H1 (cell line): ENCODE results near the gene NLRC3. TPM values are rescaled to one million over a fixed set of nuclear protein-coding genes. Genes with fewer than 3 reads are reported as not detected.
A peak's percentile ranks its signal among the peaks of the same experiment; 100 is the strongest.

Experiments used
- CTCF ChIA-PET: fragments of 300-600 bp; sonication (Branson Sonifier 250); formaldehyde crosslinking; loops from one replicate; lab custom pipeline; 2021; ENCODE audit not compliant: partially characterized antibody; lab: Charles Lee
- POLR2A ChIA-PET: fragments of 300-600 bp; sonication (Branson Sonifier 250); formaldehyde crosslinking; loops from one replicate; lab custom pipeline; 2021; ENCODE audit warnings: inconsistent platforms; ENCODE audit not compliant: partially characterized antibody; lab: Charles Lee
- DNase-seq, 2 experiments: peaks; one replicate each; pipeline versions ENCODE4 v3.0.0 to v3.0.0-alpha.2; 2010 to 2022; ENCODE audit warnings: low spot score in 2 of 2, low read depth in 1 of 2, mixed read lengths in 1 of 2
- FAIRE-seq: peaks from 2 replicates; lab custom pipeline; 2011; peaks lifted over from hg19 to GRCh38; lab: Jason Lieb, UNC
- H2AFZ ChIP-seq: 2 replicates; pipeline ENCODE4 v1.8.1; 2012; ENCODE audit warnings: low read length, inconsistent platforms
- H2AK5ac ChIP-seq: 2 replicates; pipeline ENCODE4 v1.6.1; 2013; ENCODE audit warnings: low read depth, low read length
- H2BK120ac ChIP-seq: replicated peaks from 2 replicates; pipeline ENCODE3; 2013; ENCODE audit warnings: low read depth, low read length, inconsistent platforms
- H2BK12ac ChIP-seq: 2 replicates; pipeline ENCODE4 v1.6.1; 2013; ENCODE audit warnings: low read depth, low read length
- H2BK15ac ChIP-seq: 2 replicates; pipeline ENCODE4 v1.6.1; 2013; ENCODE audit warnings: low read length
- H2BK20ac ChIP-seq: 2 replicates; pipeline ENCODE4 v1.6.1; 2013; ENCODE audit warnings: low read length
- H2BK5ac ChIP-seq: 2 replicates; pipeline ENCODE4 v1.6.1; 2013; ENCODE audit warnings: low read depth, low read length
- H3K14ac ChIP-seq: 2 replicates; pipeline ENCODE4 v1.6.1; 2013; ENCODE audit warnings: inconsistent platforms; ENCODE audit not compliant: insufficient read length
- H3K18ac ChIP-seq: 2 replicates; pipeline ENCODE4 v1.6.1; 2013; ENCODE audit warnings: low read length; ENCODE audit errors: extremely low read depth
- H3K23ac ChIP-seq: 2 replicates; pipeline ENCODE4 v1.6.1; 2013; ENCODE audit warnings: inconsistent platforms; ENCODE audit not compliant: insufficient read length
- H3K23me2 ChIP-seq: 2 replicates; pipeline ENCODE4 v1.6.1; 2013; ENCODE audit warnings: low read depth, low read length
- H3K27ac ChIP-seq: 2 replicates; pipeline ENCODE4 v1.6.1; 2011; ENCODE audit warnings: low read depth, low read length, inconsistent platforms
- H3K27me3 ChIP-seq, 4 experiments: replicated peaks in 1 of 4; 1 replicate in 1 of 4; 2 replicates in 3 of 4; pipeline versions ENCODE4 v1.6.1 to v1.8.1; 2011 to 2013; ENCODE audit warnings: low read length in 3 of 4, mild to moderate bottlenecking in 3 of 4, inconsistent platforms in 2 of 4, mixed read lengths in 2 of 4, moderate library complexity in 1 of 4; ENCODE audit not compliant: control insufficient read depth in 3 of 4, insufficient read depth in 3 of 4; ENCODE audit errors: extremely low read depth in 1 of 4
- H3K36me3 ChIP-seq, 4 experiments: 2 replicates each; pipeline versions ENCODE4 v1.6.1 to v1.8.1; 2011 to 2013; ENCODE audit warnings: mild to moderate bottlenecking in 4 of 4, low read length in 3 of 4, moderate library complexity in 2 of 4, control low read depth in 1 of 4, inconsistent platforms in 1 of 4; ENCODE audit not compliant: insufficient read depth in 4 of 4, control insufficient read depth in 2 of 4
- H3K4ac ChIP-seq: replicated peaks from 2 replicates; pipeline ENCODE3; 2013; ENCODE audit warnings: low read length, low read depth, mixed read lengths, inconsistent platforms; ENCODE audit not compliant: insufficient read length
- H3K4me1 ChIP-seq, 4 experiments: replicated peaks in 1 of 4; 1 replicate in 1 of 4; 2 replicates in 3 of 4; pipeline versions ENCODE4 v1.6.1 to v1.8.1; 2011 to 2013; ENCODE audit warnings: low read length in 3 of 4, inconsistent platforms in 2 of 4, mixed read lengths in 1 of 4; ENCODE audit not compliant: insufficient read depth in 4 of 4, control insufficient read depth in 3 of 4
- H3K4me2 ChIP-seq, 2 experiments: 2 replicates each; pipeline versions ENCODE4 v1.6.1 to v1.8.1; 2011 to 2013; ENCODE audit warnings: low read depth in 2 of 2, low read length in 2 of 2, control low read depth in 1 of 2, inconsistent platforms in 1 of 2, mild to moderate bottlenecking in 1 of 2; ENCODE audit not compliant: insufficient read depth in 1 of 2
- H3K4me3 ChIP-seq, 4 experiments: fragments of 200-600, 300-600 bp in 1 of 4; sonication (generic), shearing (Covaris generic), sonication (Bioruptor Twin) in 1 of 4; 2 replicates each; pipeline versions ENCODE4 v1.5.1 to v1.8.1; 2011 to 2016; ENCODE audit warnings: low read length in 4 of 4, low read depth in 3 of 4, control low read depth in 2 of 4, inconsistent platforms in 2 of 4, mild to moderate bottlenecking in 2 of 4, mixed read lengths in 1 of 4, moderate library complexity in 1 of 4; ENCODE audit not compliant: insufficient read depth in 2 of 4; ENCODE audit errors: extremely low read depth in 1 of 4
- H3K56ac ChIP-seq: replicated peaks from 2 replicates; pipeline ENCODE3; 2013; ENCODE audit warnings: low read depth, mild to moderate bottlenecking, mixed read lengths, low read length, inconsistent platforms; ENCODE audit not compliant: insufficient read length
- H3K79me1 ChIP-seq: 2 replicates; pipeline ENCODE4 v1.6.1; 2013; ENCODE audit warnings: low read depth, low read length, control low read depth
- H3K79me2 ChIP-seq, 2 experiments: 2 replicates each; pipeline versions ENCODE4 v1.6.1 to v1.8.1; 2012 to 2013; ENCODE audit warnings: low read length in 2 of 2, mild to moderate bottlenecking in 2 of 2, inconsistent platforms in 1 of 2; ENCODE audit not compliant: insufficient read depth in 2 of 2, control insufficient read depth in 1 of 2
- H3K9ac ChIP-seq, 4 experiments: replicated peaks in 1 of 4; 1 replicate in 1 of 4; 2 replicates in 3 of 4; pipeline versions ENCODE4 v1.6.1 to v1.8.1; 2011 to 2013; ENCODE audit warnings: low read depth in 3 of 4, low read length in 3 of 4, control low read depth in 2 of 4, mild to moderate bottlenecking in 2 of 4, moderate library complexity in 2 of 4, inconsistent platforms in 1 of 4; ENCODE audit errors: extremely low read depth in 1 of 4
- H3K9me3 ChIP-seq, 2 experiments: 2 replicates each; pipeline versions ENCODE4 v1.6.1 to v1.8.1; 2012 to 2013; ENCODE audit warnings: mild to moderate bottlenecking in 2 of 2, moderate library complexity in 2 of 2, control low read depth in 1 of 2, inconsistent platforms in 1 of 2, low read depth in 1 of 2, low read length in 1 of 2, mixed read lengths in 1 of 2; ENCODE audit not compliant: insufficient read depth in 2 of 2
- H4K20me1 ChIP-seq, 2 experiments: replicated peaks in 1 of 2; 2 replicates each; pipeline versions ENCODE3 to v1.8.1; 2011 to 2013; ENCODE audit warnings: inconsistent platforms in 2 of 2, low read length in 2 of 2, mild to moderate bottlenecking in 1 of 2; ENCODE audit not compliant: insufficient read depth in 2 of 2, control insufficient read depth in 1 of 2
- H4K5ac ChIP-seq: 2 replicates; pipeline ENCODE4 v1.6.1; 2013; ENCODE audit warnings: low read length, low read depth, mixed read lengths, inconsistent platforms; ENCODE audit not compliant: insufficient read length
- H4K8ac ChIP-seq: 2 replicates; pipeline ENCODE4 v1.8.0; 2013; ENCODE audit warnings: mild to moderate bottlenecking, moderate library complexity, low read length, inconsistent platforms; ENCODE audit not compliant: insufficient read depth; ENCODE audit errors: extremely low read depth
- H4K91ac ChIP-seq: replicated peaks from 2 replicates; pipeline ENCODE3; 2013; ENCODE audit warnings: low read length, mixed read lengths, inconsistent platforms; ENCODE audit not compliant: insufficient read length
- BCL11A ChIP-seq, 2 experiments: IDR thresholded peaks; one replicate each; pipeline ENCODE4 v1.6.1; 2011; ENCODE audit warnings: low read depth in 2 of 2, low read length in 2 of 2, mild to moderate bottlenecking in 2 of 2
- CBX5 ChIP-seq: fragments of 300-800, 300-1000 bp; sonication (generic); IDR thresholded peaks from 2 replicates; pipeline ENCODE4 v1.7.1; 2016; ENCODE audit warnings: antibody characterized with exemption, low read length, low read depth
- CEBPB ChIP-seq: IDR thresholded peaks from 2 replicates; pipeline ENCODE4 v1.6.1; 2012; ENCODE audit warnings: low read depth, low read length
- CHD2 ChIP-seq: IDR thresholded peaks from 2 replicates; pipeline ENCODE4 v1.6.1; 2012; ENCODE audit warnings: low read length, improper control_type of control experiment
- FOSL1 ChIP-seq: IDR thresholded peaks from 2 replicates; pipeline ENCODE4 v1.6.1; 2011; ENCODE audit warnings: mild to moderate bottlenecking, low read depth, low read length, moderate library complexity; ENCODE audit not compliant: insufficient read depth
- JUN ChIP-seq: IDR thresholded peaks from 2 replicates; pipeline ENCODE4 v1.6.1; 2011; ENCODE audit warnings: low read depth, mild to moderate bottlenecking, improper control_type of control experiment, low read length
- POU5F1 ChIP-seq: IDR thresholded peaks from 2 replicates; pipeline ENCODE4 v1.6.1; 2011; ENCODE audit warnings: low read depth, mild to moderate bottlenecking, low read length, moderate library complexity
- SIX5 ChIP-seq: IDR thresholded peaks from 2 replicates; pipeline ENCODE4 v1.6.1; 2011; ENCODE audit warnings: mild to moderate bottlenecking, low read depth, low read length
- WGBS, 2 experiments: shearing (Covaris generic) in 1 of 2; methylation state at CpG; one replicate each; pipeline versions ENCODE4 v1.1.6 to v1.1.7; 2013 to 2015; ENCODE audit warnings: low lambda C conversion rate in 2 of 2, mixed read lengths in 2 of 2, inconsistent platforms in 1 of 2, low coverage in 1 of 2, missing lambda C conversion rate in 1 of 2; ENCODE audit not compliant: insufficient replicate concordance in 2 of 2, insufficient coverage in 1 of 2, insufficient read length in 1 of 2; ENCODE audit errors: extremely low coverage in 1 of 2, missing lambda C conversion rate in 1 of 2; 5-methylcytosine and 5-hydroxymethylcytosine counted together
- polyA plus RNA-seq, 7 experiments: library from polyadenylated mRNA; depleted of rRNA in 3 of 7; stranded (reverse) in 5 of 7; unstranded in 2 of 7; fragments of >200 nt in 5 of 7; fragments of 200-250 nt in 2 of 7; gene quantifications; 1 replicate in 5 of 7; 2 replicates in 1 of 7; 4 replicates in 1 of 7; pipeline versions ENCODE4 v1.2.1 to v1.2.3, GENCODE V29; 2011 to 2013; ENCODE audit warnings: missing spikeins in 2 of 7, mixed read lengths in 2 of 7
- total RNA-seq: library from RNA; stranded (reverse); fragmentation: NEBNext Ultra II Directional; extraction: Animal tissue kit (Norgen Biotek cat#: 25700); gene quantifications from 2 replicates; pipeline ENCODE4 v1.2.1, GENCODE V29; 2021

NLRC3 gene
- total and polyA plus RNA-seq, 2 of the 8 experiments (the other 6 are each of a cell fraction or from before 2014, with no cell fraction given), result 0.18 to 0.20 TPM

- H3K56ac ChIP-seq, result no peak overlapping the region
- H3K9ac ChIP-seq, result peak overlapping the region in 1 of 4 experiments; percentile 21; a peak in 1 of 7 replicates
- peaks cover 0 to 4% (median 0%) of the 10 kb centered on the region in 4 experiments; a peak in 2 of 8 replicates for H3K36me3 ChIP-seq
- FAIRE-seq (no peak), DNase-seq (no peak)
- no peak overlapping the region for H4K91ac ChIP-seq
- WGBS, 2 experiments, result 83% methylated on average over 22 of the region's 22 CpGs; no CpG with 5 or more reads in 1 of the 2 experiments
- no peak for TF ChIP-seq BCL11A (IDR thresholded peaks at IDR 0.05; ENCODE audit: low read depth in 2 of 2, low read length in 2 of 2)
- TF ChIP-seq SIX5, result no peak
- TF ChIP-seq CEBPB, result no peak
- no peak for TF ChIP-seq FOSL1
- peak; percentile 29; the same call in 1 of the 2 replicates for TF ChIP-seq POU5F1
- TF ChIP-seq CHD2, result no peak
- TF ChIP-seq JUN, result no peak
- no peak for TF ChIP-seq CBX5
- H2BK15ac ChIP-seq, result no peak overlapping the region
- H3K4ac ChIP-seq, result no peak overlapping the region
- H3K14ac ChIP-seq, result no peak overlapping the region
- H3K4me2 ChIP-seq, result peak overlapping the region; percentile 63 to 77
- H3K79me1 ChIP-seq, result no peaks in the 10 kb centered on the region
- no peak overlapping the region for H2BK5ac ChIP-seq
- no peak overlapping the region for H3K23ac ChIP-seq
- peaks cover 0 to 5% (median 0%) of the 10 kb centered on the region in 4 experiments; a peak in 1 of 7 replicates for H3K4me1 ChIP-seq
- no peaks in the 10 kb centered on the region for H4K20me1 ChIP-seq
- H2BK20ac ChIP-seq, result no peak overlapping the region
- ChIA-PET POLR2A (interaction anchor here (0.6 to 2.4 kb wide), 4 partner anchors 17 to 45 kb away, joined by 3 to 9 read pairs (median 6); no protein-coding TSS in a partner anchor), CTCF (interaction anchor here (1.5 to 1.8 kb wide), 2 partner anchors 16 to 25 kb away, joined by 4 to 10 read pairs; no protein-coding TSS in a partner anchor)
- H2BK120ac ChIP-seq, result no peak overlapping the region
- no peaks in the 10 kb centered on the region for H3K27me3 ChIP-seq
- no peak overlapping the region; the same call in 1 of the 2 replicates for H3K18ac ChIP-seq
- H2AFZ ChIP-seq, result no peak overlapping the region
- H2AK5ac ChIP-seq, result no peak overlapping the region
- H2BK12ac ChIP-seq, result peak overlapping the region; percentile 35; the same call in 1 of the 2 replicates
- no peaks in the 10 kb centered on the region for H3K9me3 ChIP-seq
- peak overlapping the region; percentile 3; the same call in 1 of the 2 replicates for H4K8ac ChIP-seq
- H3K79me2 ChIP-seq, result no peaks in the 10 kb centered on the region
- peaks cover 2% of the 10 kb centered on the region for H3K23me2 ChIP-seq
- peak overlapping the region; percentile 53 to 71 (median 66) for H3K4me3 ChIP-seq
- no peak overlapping the region for H4K5ac ChIP-seq
- no peak overlapping the region for H3K27ac ChIP-seq
Measured at GRCh38 chr16:3501783-3502400, 75.3 kb downstream of the NLRC3 start.
